Neutrophil (primary cell): ENCODE data around the gene TENM4.

Experiments
- H3K27ac ChIP-seq: fragments of 200-600 bp; sonication (generic); 2 replicates; pipeline ENCODE4 v1.5.1; 2016; ENCODE audit warnings: mild to moderate bottlenecking, moderate library complexity
- H3K27me3 ChIP-seq: fragments of 200-600 bp; sonication (generic); 2 replicates; pipeline ENCODE4 v1.6.0; 2016; ENCODE audit warnings: mild to moderate bottlenecking
- H3K36me3 ChIP-seq: fragments of 200-600 bp; sonication (generic); 2 replicates; pipeline ENCODE4 v1.5.1; 2017
- H3K4me1 ChIP-seq, 2 experiments: fragments of 200-600 bp in 1 of 2; sonication (generic) in 1 of 2; 1 replicate in 1 of 2; 2 replicates in 1 of 2; pipeline versions ENCODE4 v1.5.1 to v1.6.1; 2013 to 2016; ENCODE audit warnings: low read depth in 1 of 2, low read length in 1 of 2, mild to moderate bottlenecking in 1 of 2, moderate library complexity in 1 of 2; ENCODE audit not compliant: control insufficient read depth in 1 of 2, insufficient read depth in 1 of 2
- H3K4me3 ChIP-seq, 2 experiments: fragments of 200-600 bp in 1 of 2; sonication (generic) in 1 of 2; 1 replicate in 1 of 2; 2 replicates in 1 of 2; pipeline ENCODE4 v1.5.1; 2013 to 2016; ENCODE audit warnings: low read depth in 1 of 2, low read length in 1 of 2, mild to moderate bottlenecking in 1 of 2, moderate library complexity in 1 of 2
- H3K9me3 ChIP-seq: fragments of 200-600 bp; sonication (generic); 2 replicates; pipeline ENCODE4 v1.5.1; 2016
- CTCF ChIP-seq: fragments of 200-600 bp; sonication (generic); IDR thresholded peaks from 2 replicates; pipeline ENCODE4 v1.5.1; 2016; ENCODE audit warnings: antibody characterized with exemption

The TENM4 gene

GRCh38 chr11:78655561-78655960 is 785.3 kb downstream of the TENM4 start:
- Histone ChIP-seq H3K9me3 (no peaks in the 10 kb centered on the region), H3K4me3 (no peak overlapping the region), H3K27ac (no peak overlapping the region), H3K4me1 (no peaks in the 10 kb centered on the region), H3K36me3 (no peaks in the 10 kb centered on the region), H3K27me3 (no peaks in the 10 kb centered on the region)
- TF ChIP-seq CTCF = no peak

GRCh38 chr11:78654866-78655265 is 786.0 kb downstream of the TENM4 start:
- H3K9me3 ChIP-seq = no peaks in the 10 kb centered on the region
- no peaks in the 10 kb centered on the region for H3K4me1 ChIP-seq
- no peak overlapping the region for H3K4me3 ChIP-seq
- H3K27me3 ChIP-seq = no peaks in the 10 kb centered on the region
- H3K36me3 ChIP-seq = no peaks in the 10 kb centered on the region
- no peak for TF ChIP-seq CTCF
- H3K27ac ChIP-seq = no peak overlapping the region

- no peak for TF ChIP-seq CTCF
- no peaks in the 10 kb centered on the region for H3K9me3 ChIP-seq
- H3K27me3 ChIP-seq = no peaks in the 10 kb centered on the region
- H3K27ac ChIP-seq = no peak overlapping the region
- no peaks in the 10 kb centered on the region for H3K36me3 ChIP-seq
- no peak overlapping the region for H3K4me3 ChIP-seq
- no peaks in the 10 kb centered on the region for H3K4me1 ChIP-seq
These were observed 786.8 kb downstream of the TENM4 start for GRCh38 chr11:78654071-78654470.

- no peak for TF ChIP-seq CTCF
- Histone ChIP-seq H3K27me3 (no peaks in the 10 kb centered on the region), H3K4me1 (no peaks in the 10 kb centered on the region), H3K27ac (no peak overlapping the region), H3K36me3 (no peaks in the 10 kb centered on the region), H3K4me3 (no peak overlapping the region), H3K9me3 (no peaks in the 10 kb centered on the region)
These were observed 787.4 kb downstream of the TENM4 start for GRCh38 chr11:78653294-78653909.

GRCh38 chr11:78652843-78653239 is 788.0 kb downstream of the TENM4 start:
- H3K27ac ChIP-seq = no peak overlapping the region
- H3K36me3 ChIP-seq = no peaks in the 10 kb centered on the region
- H3K27me3 ChIP-seq = no peaks in the 10 kb centered on the region
- H3K4me3 ChIP-seq = no peak overlapping the region
- no peaks in the 10 kb centered on the region for H3K9me3 ChIP-seq
- H3K4me1 ChIP-seq = no peaks in the 10 kb centered on the region
- TF ChIP-seq CTCF = no peak
